ENCODE data around the gene LIPT2. TPM values are rescaled to one million over a fixed set of nuclear protein-coding genes. Genes with fewer than 3 reads are reported as not detected.
A peak's percentile ranks its signal among the peaks of the same experiment; 100 is the strongest.

Gene LIPT2
- total RNA-seq, 4 donors from 2014 or later: 0.45 to 3.4 (median 3.1) TPM

DNA sequence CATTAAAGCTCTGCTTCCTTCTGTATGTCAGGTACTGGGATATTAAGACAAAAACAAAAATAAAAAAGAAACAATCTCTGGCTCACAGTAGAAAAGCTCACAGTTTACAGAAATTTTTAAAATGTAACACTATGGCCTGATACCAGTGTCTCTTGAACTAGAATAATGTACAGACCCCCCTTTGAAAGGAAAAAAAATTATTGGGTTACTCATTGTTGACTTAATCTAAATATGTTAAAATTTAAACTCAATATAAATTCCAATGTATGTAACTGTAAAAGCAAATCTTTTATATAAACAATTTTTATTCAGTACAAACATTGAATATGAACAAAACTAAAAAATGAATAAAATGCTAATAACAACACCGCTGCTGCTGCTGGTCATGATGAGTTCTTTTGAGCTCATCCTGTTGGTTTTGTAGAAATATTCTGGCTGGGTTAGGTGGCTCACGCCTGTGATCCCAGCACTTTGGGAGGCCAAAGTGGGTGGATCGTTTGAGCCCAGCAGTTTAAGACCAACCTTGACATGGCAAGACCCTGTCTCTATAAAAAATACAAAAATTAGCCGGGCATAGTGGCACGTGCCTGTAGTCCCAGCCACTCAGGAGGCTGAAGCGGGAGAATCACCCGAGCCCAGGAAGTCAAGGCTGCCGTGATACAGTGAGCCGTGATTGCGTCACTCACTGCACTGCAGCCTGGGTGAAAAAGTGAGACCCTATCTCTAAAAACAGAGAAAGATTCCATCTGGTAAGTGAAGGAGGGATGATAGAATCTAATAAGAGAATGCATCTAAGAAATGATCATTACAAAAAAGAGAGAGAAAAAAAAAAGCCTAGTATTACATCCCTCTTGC, 14.4 kb downstream of the LIPT2 start:
- no peaks in the 10 kb centered on the region for H3K27me3 ChIP-seq
- H3K9me3 ChIP-seq: no peaks in the 10 kb centered on the region
- 61 to 91% methylated on average over 5 to 6 of the region's 10 CpGs for WGBS, 2 donors (ENCODE audit: low coverage in 1 of 2)
- no peaks in the 10 kb centered on the region for H3K4me1 ChIP-seq
- no peak overlapping the region for H3K4me3 ChIP-seq
- no peak for ATAC-seq
- H3K27ac ChIP-seq: no peak overlapping the region
- TF ChIP-seq CTCF (IDR thresholded peaks at IDR 0.05): no peak
- no peak for TF ChIP-seq EP300 (IDR thresholded peaks at IDR 0.05)
- no peak for TF ChIP-seq POLR2AphosphoS5 (IDR thresholded peaks at IDR 0.05)
- no peak for TF ChIP-seq POLR2A (IDR thresholded peaks at IDR 0.05)
- no peaks in the 10 kb centered on the region for H3K36me3 ChIP-seq

DNA sequence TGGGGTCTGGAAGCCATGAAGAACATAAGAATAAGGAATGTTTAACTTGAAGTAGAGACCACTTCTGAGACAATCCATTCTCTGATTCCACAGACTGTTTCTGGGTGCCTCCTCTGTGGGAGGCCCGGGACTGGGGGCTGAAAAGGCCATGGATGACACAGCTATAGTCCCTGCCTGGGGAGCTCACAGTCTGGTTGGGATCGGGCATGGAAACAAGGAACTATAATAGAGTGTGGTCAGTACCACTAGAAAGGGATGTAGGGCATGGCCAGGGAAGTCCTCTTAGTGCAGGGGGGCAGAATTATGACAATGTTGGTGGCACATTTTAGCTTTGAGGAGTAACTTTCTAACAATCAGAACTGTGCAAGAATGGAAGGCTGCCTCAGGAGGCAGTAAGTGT, 17.0 kb downstream of the LIPT2 start:
- no peaks in the 10 kb centered on the region for H3K9me3 ChIP-seq
- 77 to 92% methylated on average over 2 of the region's 2 CpGs for WGBS, 2 donors (ENCODE audit: low coverage in 1 of 2)
- no peaks in the 10 kb centered on the region for H3K36me3 ChIP-seq
- TF ChIP-seq EP300 (IDR thresholded peaks at IDR 0.05): no peak
- TF ChIP-seq POLR2A (IDR thresholded peaks at IDR 0.05): no peak
- no peak for TF ChIP-seq POLR2AphosphoS5 (IDR thresholded peaks at IDR 0.05)
- TF ChIP-seq CTCF (IDR thresholded peaks at IDR 0.05): no peak
- H3K27ac ChIP-seq: no peak overlapping the region
- ATAC-seq: no peak
- no peaks in the 10 kb centered on the region for H3K27me3 ChIP-seq
- no peak overlapping the region for H3K4me3 ChIP-seq
- H3K4me1 ChIP-seq: no peaks in the 10 kb centered on the region

- Histone ChIP-seq H3K4me1 (no peaks in the 10 kb centered on the region), H3K36me3 (no peaks in the 10 kb centered on the region), H3K27ac (no peak overlapping the region), H3K9me3 (no peaks in the 10 kb centered on the region), H3K27me3 (no peaks in the 10 kb centered on the region), H3K4me3 (no peak overlapping the region)
- ATAC-seq: peak; percentile 51
- TF ChIP-seq POLR2AphosphoS5 (IDR thresholded peaks at IDR 0.05) (no peak), POLR2A (IDR thresholded peaks at IDR 0.05) (no peak), CTCF (IDR thresholded peaks at IDR 0.05) (no peak), EP300 (IDR thresholded peaks at IDR 0.05) (no peak)
- 40 to 60% methylated on average over 1 of the region's 1 CpG for WGBS, 2 donors (ENCODE audit: low coverage in 1 of 2)
Observed at GRCh38 chr11:74474316-74474715, 19.2 kb downstream of the LIPT2 start.

DNA sequence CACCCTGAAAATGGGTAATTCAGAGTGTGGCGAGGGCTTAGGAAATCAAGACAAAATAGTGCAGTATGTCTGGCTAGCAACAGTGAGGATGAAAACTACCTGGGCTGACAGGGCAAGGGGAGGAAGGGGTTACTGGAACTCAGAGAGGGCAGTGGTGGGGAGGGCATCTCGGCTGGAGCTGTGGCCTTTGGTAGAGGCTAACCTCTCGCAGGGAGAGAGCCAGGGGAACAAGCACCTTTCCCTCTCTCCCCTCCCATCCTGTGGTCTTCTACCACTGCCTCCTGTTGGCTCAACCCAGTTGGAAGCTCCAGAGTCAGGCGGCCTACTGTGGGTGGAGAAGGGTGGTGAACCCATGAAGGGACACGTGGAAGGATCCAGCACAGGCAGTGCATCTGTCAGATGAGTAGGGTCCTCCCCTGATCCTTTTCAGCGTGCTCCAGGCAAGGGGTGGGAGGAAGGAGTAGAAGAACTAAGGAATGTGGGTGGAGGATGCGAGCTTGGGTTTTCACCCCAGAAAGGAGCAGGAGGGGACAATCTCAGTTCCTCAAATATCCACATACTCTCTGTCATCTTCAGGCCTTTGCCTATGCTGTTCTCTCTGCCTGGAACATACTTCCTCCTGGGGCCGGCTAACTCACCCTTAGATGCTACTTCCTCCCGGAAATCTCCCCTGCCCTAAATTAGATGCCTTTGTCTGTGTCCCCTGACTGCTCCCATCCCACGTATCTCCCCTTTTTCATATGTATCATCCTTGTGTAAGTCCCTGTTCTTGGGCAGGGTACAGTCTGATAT, 19.9 kb downstream of the LIPT2 start:
- no peak overlapping the region for H3K4me3 ChIP-seq
- no peak overlapping the region for H3K27ac ChIP-seq
- no peaks in the 10 kb centered on the region for H3K9me3 ChIP-seq
- H3K36me3 ChIP-seq: no peaks in the 10 kb centered on the region
- H3K4me1 ChIP-seq: no peaks in the 10 kb centered on the region
- TF ChIP-seq POLR2AphosphoS5 (IDR thresholded peaks at IDR 0.05) (no peak), CTCF (IDR thresholded peaks at IDR 0.05) (no peak), EP300 (IDR thresholded peaks at IDR 0.05) (no peak), POLR2A (IDR thresholded peaks at IDR 0.05) (no peak)
- WGBS, 2 donors (ENCODE audit: low coverage in 1 of 2): 55 to 71% methylated on average over 4 to 9 of the region's 10 CpGs
- ATAC-seq: no peak
- H3K27me3 ChIP-seq: no peaks in the 10 kb centered on the region
